GM12878 (cell line): ENCODE measurements around the gene STON2. TPM values are rescaled to one million over a fixed set of nuclear protein-coding genes. Genes with fewer than 3 reads are reported as not detected.
A peak's percentile ranks its signal among the peaks of the same experiment; 100 is the strongest.

Experiments used
- ATF2 ChIP-seq: IDR thresholded peaks from 2 replicates; pipeline ENCODE4 v1.6.1; 2012; ENCODE audit warnings: low read length, inconsistent platforms
- BACH1 ChIP-seq: fragments of 450-650 bp; IDR thresholded peaks from 2 replicates; pipeline ENCODE4 v1.6.1; 2017; ENCODE audit warnings: mild to moderate bottlenecking, borderline replicate concordance
- BCLAF1 ChIP-seq: fragments of 450-650 bp; IDR thresholded peaks from 2 replicates; pipeline ENCODE4 v1.6.1; 2017; ENCODE audit warnings: antibody characterized with exemption, mild to moderate bottlenecking, moderate library complexity
- CBFB ChIP-seq: IDR thresholded peaks from 2 replicates; pipeline ENCODE4 v1.6.1; 2016; ENCODE audit warnings: antibody characterized with exemption, low read depth
- CBX5 ChIP-seq: sonication (generic); IDR thresholded peaks from 2 replicates; pipeline ENCODE4 v1.6.1; 2016; ENCODE audit warnings: low read depth, moderate library complexity, mild to moderate bottlenecking, inconsistent platforms
- CHD1 ChIP-seq: IDR thresholded peaks from 2 replicates; pipeline ENCODE4 v1.6.1; 2012; ENCODE audit warnings: low read depth, low read length, improper control_type of control experiment
- EGR1 ChIP-seq, 2 experiments: IDR thresholded peaks; 1 replicate in 1 of 2; 2 replicates in 1 of 2; pipeline ENCODE4 v1.6.1; 2011 to 2012; ENCODE audit warnings: low read depth in 2 of 2, low read length in 2 of 2, borderline replicate concordance in 1 of 2, mild to moderate bottlenecking in 1 of 2, moderate library complexity in 1 of 2
- HDAC2 ChIP-seq: fragments of 200-600 bp; sonication (generic); IDR thresholded peaks from 2 replicates; pipeline ENCODE4 v1.6.1; 2017
- IRF4 ChIP-seq: IDR thresholded peaks from 2 replicates; pipeline ENCODE4 v1.6.1; 2011; ENCODE audit warnings: low read depth, low read length
- MEF2A ChIP-seq: IDR thresholded peaks from 2 replicates; pipeline ENCODE4 v1.6.1; 2011; ENCODE audit warnings: low read depth, mild to moderate bottlenecking, low read length, moderate library complexity; ENCODE audit not compliant: insufficient read depth
- MEF2B ChIP-seq: fragments of 450-650 bp; IDR thresholded peaks from 2 replicates; pipeline ENCODE4 v1.6.1; 2018; ENCODE audit warnings: mild to moderate bottlenecking, moderate library complexity; ENCODE audit not compliant: partially characterized antibody, poor library complexity, severe bottlenecking
- NBN ChIP-seq: fragments of 450-650 bp; IDR thresholded peaks from 2 replicates; pipeline ENCODE4 v1.6.1; 2016
- NFXL1 ChIP-seq: fragments of 450-650 bp; IDR thresholded peaks from 2 replicates; pipeline ENCODE4 v1.6.1; 2017; ENCODE audit warnings: antibody characterized with exemption, mild to moderate bottlenecking, borderline replicate concordance
- NRF1 ChIP-seq: conservative IDR thresholded peaks from 2 replicates; pipeline ENCODE4 v1.6.1; 2011; ENCODE audit warnings: mild to moderate bottlenecking, low read depth, low read length, improper control_type of control experiment
- PAX8 ChIP-seq: fragments of 450-650 bp; IDR thresholded peaks from 2 replicates; pipeline ENCODE4 v1.6.1; 2017; ENCODE audit warnings: mild to moderate bottlenecking, moderate library complexity
- RBBP5 ChIP-seq: fragments of 200-600 bp; sonication (generic); conservative IDR thresholded peaks from 2 replicates; pipeline ENCODE4 v1.6.1; 2016
- SMAD1 ChIP-seq: fragments of 450-650 bp; IDR thresholded peaks from 2 replicates; pipeline ENCODE4 v1.6.1; 2018; ENCODE audit warnings: mild to moderate bottlenecking, low read depth; ENCODE audit not compliant: partially characterized antibody
- TCF7 ChIP-seq: IDR thresholded peaks from 2 replicates; pipeline ENCODE4 v1.6.1; 2014; ENCODE audit warnings: antibody characterized with exemption, borderline replicate concordance
- ZZZ3 ChIP-seq: IDR thresholded peaks from 2 replicates; pipeline ENCODE4 v1.6.1; 2011; ENCODE audit warnings: low read depth; ENCODE audit not compliant: control insufficient read depth, insufficient read length
- polyA plus RNA-seq, 11 experiments: library from polyadenylated mRNA; depleted of rRNA in 4 of 11; unstranded in 6 of 11; stranded (reverse) in 5 of 11; fragments of >200 nt; fragmentation: Nextera tagmentation in 4 of 11; fragmentation: Illumina TruSeq in 1 of 11; extraction: Ambion mirVana in 4 of 11; extraction: Trizol in 1 of 11; gene quantifications; 1 replicate in 1 of 11; 2 replicates in 10 of 11; pipeline versions ENCODE4 v1.2.1 to v1.2.3, GENCODE V29; 2011 to 2016; ENCODE audit warnings: inconsistent platforms in 2 of 11, missing spikeins in 2 of 11, low read depth in 1 of 11
- total RNA-seq, 4 experiments: library from RNA; depleted of rRNA in 3 of 4; stranded (reverse); fragments of >200 nt in 3 of 4; fragmentation: Illumina TruSeq in 1 of 4; extraction: Trizol in 1 of 4; gene quantifications; 2 replicates each; pipeline versions ENCODE4 v1.2.1 to v1.2.3, GENCODE V29; 2013 to 2021
- TF ChIP-seq, protein P1 (sequence below): fragments of 450-650 bp; formaldehyde crosslinking; IDR thresholded peaks from 2 replicates; pipeline ENCODE4 v1.5.0; 2022; ENCODE audit warnings: mild to moderate bottlenecking, missing genetic modification characterization
- TF ChIP-seq, protein P2 (sequence below): fragments of 450-650 bp; IDR thresholded peaks from 2 replicates; pipeline ENCODE4 v1.6.1; 2017; ENCODE audit warnings: mild to moderate bottlenecking, low read depth, inconsistent platforms; ENCODE audit not compliant: poor library complexity, severe bottlenecking

The STON2 gene
- total and polyA plus RNA-seq, 10 of the 15 experiments (the other 5 are each of a cell fraction or from before 2014, with no cell fraction given): 0.03 to 0.13 (median 0.03) TPM; not detected in 7

- TF ChIP-seq CBFB: peak; percentile 5; the same call in 1 of the 2 replicates
- peak; percentile 3 to 66 for TF ChIP-seq EGR1 (IDR thresholded peaks at IDR 0.05; ENCODE audit: borderline replicate concordance in 1 of 2, low read depth in 2 of 2, low read length in 2 of 2)
- TF ChIP-seq, protein P1, sequence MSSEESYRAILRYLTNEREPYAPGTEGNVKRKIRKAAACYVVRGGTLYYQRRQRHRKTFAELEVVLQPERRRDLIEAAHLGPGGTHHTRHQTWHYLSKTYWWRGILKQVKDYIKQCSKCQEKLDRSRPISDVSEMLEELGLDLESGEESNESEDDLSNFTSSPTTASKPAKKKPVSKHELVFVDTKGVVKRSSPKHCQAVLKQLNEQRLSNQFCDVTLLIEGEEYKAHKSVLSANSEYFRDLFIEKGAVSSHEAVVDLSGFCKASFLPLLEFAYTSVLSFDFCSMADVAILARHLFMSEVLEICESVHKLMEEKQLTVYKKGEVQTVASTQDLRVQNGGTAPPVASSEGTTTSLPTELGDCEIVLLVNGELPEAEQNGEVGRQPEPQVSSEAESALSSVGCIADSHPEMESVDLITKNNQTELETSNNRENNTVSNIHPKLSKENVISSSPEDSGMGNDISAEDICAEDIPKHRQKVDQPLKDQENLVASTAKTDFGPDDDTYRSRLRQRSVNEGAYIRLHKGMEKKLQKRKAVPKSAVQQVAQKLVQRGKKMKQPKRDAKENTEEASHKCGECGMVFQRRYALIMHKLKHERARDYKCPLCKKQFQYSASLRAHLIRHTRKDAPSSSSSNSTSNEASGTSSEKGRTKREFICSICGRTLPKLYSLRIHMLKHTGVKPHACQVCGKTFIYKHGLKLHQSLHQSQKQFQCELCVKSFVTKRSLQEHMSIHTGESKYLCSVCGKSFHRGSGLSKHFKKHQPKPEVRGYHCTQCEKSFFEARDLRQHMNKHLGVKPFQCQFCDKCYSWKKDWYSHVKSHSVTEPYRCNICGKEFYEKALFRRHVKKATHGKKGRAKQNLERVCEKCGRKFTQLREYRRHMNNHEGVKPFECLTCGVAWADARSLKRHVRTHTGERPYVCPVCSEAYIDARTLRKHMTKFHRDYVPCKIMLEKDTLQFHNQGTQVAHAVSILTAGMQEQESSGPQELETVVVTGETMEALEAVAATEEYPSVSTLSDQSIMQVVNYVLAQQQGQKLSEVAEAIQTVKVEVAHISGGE (CRISPR knock-in tag): no peak
- no peak for TF ChIP-seq RBBP5
- TF ChIP-seq ZZZ3: no peak
- TF ChIP-seq PAX8: no peak
- peak; percentile 78 for TF ChIP-seq NRF1
- peak; percentile 79 for TF ChIP-seq CBX5
- no peak for TF ChIP-seq CHD1
- TF ChIP-seq, protein P2, sequence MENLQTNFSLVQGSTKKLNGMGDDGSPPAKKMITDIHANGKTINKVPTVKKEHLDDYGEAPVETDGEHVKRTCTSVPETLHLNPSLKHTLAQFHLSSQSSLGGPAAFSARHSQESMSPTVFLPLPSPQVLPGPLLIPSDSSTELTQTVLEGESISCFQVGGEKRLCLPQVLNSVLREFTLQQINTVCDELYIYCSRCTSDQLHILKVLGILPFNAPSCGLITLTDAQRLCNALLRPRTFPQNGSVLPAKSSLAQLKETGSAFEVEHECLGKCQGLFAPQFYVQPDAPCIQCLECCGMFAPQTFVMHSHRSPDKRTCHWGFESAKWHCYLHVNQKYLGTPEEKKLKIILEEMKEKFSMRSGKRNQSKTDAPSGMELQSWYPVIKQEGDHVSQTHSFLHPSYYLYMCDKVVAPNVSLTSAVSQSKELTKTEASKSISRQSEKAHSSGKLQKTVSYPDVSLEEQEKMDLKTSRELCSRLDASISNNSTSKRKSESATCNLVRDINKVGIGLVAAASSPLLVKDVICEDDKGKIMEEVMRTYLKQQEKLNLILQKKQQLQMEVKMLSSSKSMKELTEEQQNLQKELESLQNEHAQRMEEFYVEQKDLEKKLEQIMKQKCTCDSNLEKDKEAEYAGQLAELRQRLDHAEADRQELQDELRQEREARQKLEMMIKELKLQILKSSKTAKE: peak; percentile 48
- TF ChIP-seq NFXL1: no peak
- peak; percentile 62; the same call in 1 of the 2 replicates for TF ChIP-seq NBN
- TF ChIP-seq BCLAF1: no peak
- 0 out of 2 replicates have a peak, but pooled peaks have one; percentile 26 for TF ChIP-seq MEF2A
- no peak for TF ChIP-seq HDAC2
- TF ChIP-seq IRF4: 0 out of 2 replicates have a peak, but pooled peaks have one; percentile 1
- peak; percentile 75; the same call in 1 of the 2 replicates for TF ChIP-seq BACH1
- no peak for TF ChIP-seq ATF2
- TF ChIP-seq TCF7: no peak
- TF ChIP-seq SMAD1: no peak
- TF ChIP-seq MEF2B: no peak
Measured at GRCh38 chr14:81220830-81221578, 179.1 kb downstream of the STON2 start, which contains the start of gene GTF2A1 (continued).
